ENCODE measurements around the gene ADIPOR2.

DNA sequence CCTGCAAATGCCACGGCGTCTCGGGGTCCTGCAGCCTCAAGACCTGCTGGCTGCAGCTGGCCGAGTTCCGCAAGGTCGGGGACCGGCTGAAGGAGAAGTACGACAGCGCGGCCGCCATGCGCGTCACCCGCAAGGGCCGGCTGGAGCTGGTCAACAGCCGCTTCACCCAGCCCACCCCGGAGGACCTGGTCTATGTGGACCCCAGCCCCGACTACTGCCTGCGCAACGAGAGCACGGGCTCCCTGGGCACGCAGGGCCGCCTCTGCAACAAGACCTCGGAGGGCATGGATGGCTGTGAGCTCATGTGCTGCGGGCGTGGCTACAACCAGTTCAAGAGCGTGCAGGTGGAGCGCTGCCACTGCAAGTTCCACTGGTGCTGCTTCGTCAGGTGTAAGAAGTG, 45.1 kb upstream of the ADIPOR2 start:
- TF ChIP-seq CTCF (IDR thresholded peaks at IDR 0.05) (no peak), POLR2A (IDR thresholded peaks at IDR 0.05) (no peak)
